SK-N-SH (cell line): Measurements from ENCODE around the gene STRADA.

ENCODE experiments used
- EP300 ChIP-seq, 2 experiments: IDR thresholded peaks; 2 replicates each; pipeline versions ENCODE4 v1.4.0 to v1.6.1; 2012; ENCODE audit warnings: borderline replicate concordance in 1 of 2, low read depth in 1 of 2, low read length in 1 of 2
- POLR2AphosphoS5 ChIP-seq: IDR thresholded peaks from 2 replicates; pipeline ENCODE4 v1.6.1; 2012; ENCODE audit warnings: low read depth, low read length
- SMC3 ChIP-seq: IDR thresholded peaks from 2 replicates; pipeline ENCODE4 v1.6.1; 2012; ENCODE audit warnings: low read depth, low read length, improper control_type of control experiment
- TCF12 ChIP-seq: IDR thresholded peaks from 2 replicates; pipeline ENCODE4 v1.4.0; 2012

- TF ChIP-seq TCF12 = no peak
- TF ChIP-seq EP300 (IDR thresholded peaks at IDR 0.05; ENCODE audit: borderline replicate concordance in 1 of 2, low read depth in 1 of 2, low read length in 1 of 2) = no peak
- no peak for TF ChIP-seq SMC3
- no peak for TF ChIP-seq POLR2AphosphoS5
Observed at GRCh38 chr17:63760771-63761539, 19.4 kb upstream of the STRADA start.
